HepG2 (cell line): ENCODE data around the gene LIMS2. TPM values are rescaled to one million over a fixed set of nuclear protein-coding genes. Genes with fewer than 3 reads are reported as not detected.
A peak's percentile ranks its signal among the peaks of the same experiment; 100 is the strongest.

Experiments
- AFF4 ChIP-seq: sonication (generic); formaldehyde crosslinking; IDR thresholded peaks from 2 replicates; pipeline ENCODE4 v1.4.0; 2020; ENCODE audit warnings: missing genetic modification reagents
- BHLHE40 ChIP-seq: IDR thresholded peaks from 2 replicates; pipeline ENCODE4 v1.6.1; 2011; ENCODE audit warnings: low read length, improper control_type of control experiment
- KLF6 ChIP-seq: IDR thresholded peaks from 2 replicates; pipeline ENCODE4 v1.8.0; 2016; ENCODE audit warnings: missing biosample characterization, missing genetic modification reagents
- MIER2 ChIP-seq: IDR thresholded peaks from 2 replicates; pipeline ENCODE4 v1.6.1; 2016; ENCODE audit warnings: missing biosample characterization, missing genetic modification reagents
- NCOR1 ChIP-seq: fragments of 200-600 bp; sonication (generic); IDR thresholded peaks from 2 replicates; pipeline ENCODE4 v1.7.0; 2017; ENCODE audit warnings: antibody characterized with exemption, low read length, borderline replicate concordance
- NFKB2 ChIP-seq: sonication (generic); formaldehyde crosslinking; IDR thresholded peaks from 2 replicates; pipeline ENCODE4 v1.4.0; 2020; ENCODE audit warnings: missing genetic modification reagents, borderline replicate concordance
- PCBP1 ChIP-seq: fragments of 200-400 bp; formaldehyde crosslinking; IDR thresholded peaks from 2 replicates; pipeline ENCODE4 v1.6.1; 2017; ENCODE audit warnings: mild to moderate bottlenecking, low read depth, low read length, borderline replicate concordance
- POGZ ChIP-seq: sonication (generic); formaldehyde crosslinking; IDR thresholded peaks from 2 replicates; pipeline ENCODE4 v1.4.0; 2020; ENCODE audit warnings: mild to moderate bottlenecking, missing genetic modification reagents
- SAP130 ChIP-seq: IDR thresholded peaks from 2 replicates; pipeline ENCODE4 v1.6.1; 2016; ENCODE audit warnings: low read depth
- SYNCRIP ChIP-seq: fragments of 200-400 bp; formaldehyde crosslinking; IDR thresholded peaks from 2 replicates; pipeline ENCODE4 v1.6.1; 2018; ENCODE audit warnings: mild to moderate bottlenecking, low read depth, low read length; ENCODE audit not compliant: insufficient read depth
- U2AF2 ChIP-seq: fragments of 200-400 bp; formaldehyde crosslinking; IDR thresholded peaks from 2 replicates; pipeline ENCODE4 v1.6.1; 2017; ENCODE audit warnings: low read depth, mild to moderate bottlenecking, low read length
- ZFP91 ChIP-seq: sonication (generic); formaldehyde crosslinking; IDR thresholded peaks from 2 replicates; pipeline ENCODE4 v1.9.0; 2022; ENCODE audit warnings: missing genetic modification reagents, mild to moderate bottlenecking, borderline replicate concordance
- ZGPAT ChIP-seq: IDR thresholded peaks from 2 replicates; pipeline ENCODE4 v1.6.1; 2016; ENCODE audit warnings: mild to moderate bottlenecking
- ZKSCAN1 ChIP-seq: fragments of 150-350 bp; IDR thresholded peaks from 2 replicates; pipeline ENCODE4 v1.6.1; 2014; ENCODE audit warnings: low read length
- ZNF205 ChIP-seq: IDR thresholded peaks from 2 replicates; pipeline ENCODE4 v1.6.1; 2018; ENCODE audit warnings: missing biosample characterization, missing genetic modification reagents
- ZNF549 ChIP-seq: sonication (generic); formaldehyde crosslinking; IDR thresholded peaks from 2 replicates; pipeline ENCODE4 v1.5.0; 2020; ENCODE audit warnings: missing genetic modification reagents
- ZNF576 ChIP-seq: sonication (generic); formaldehyde crosslinking; IDR thresholded peaks from 2 replicates; pipeline ENCODE4 v1.4.0; 2020; ENCODE audit warnings: mild to moderate bottlenecking, missing genetic modification reagents
- ZSCAN20 ChIP-seq: sonication (generic); formaldehyde crosslinking; IDR thresholded peaks from 2 replicates; pipeline ENCODE4 v1.4.0; 2020; ENCODE audit warnings: missing genetic modification reagents, mild to moderate bottlenecking, borderline replicate concordance
- ZSCAN21 ChIP-seq: sonication (generic); formaldehyde crosslinking; IDR thresholded peaks from 2 replicates; pipeline ENCODE4 v1.8.0; 2022; ENCODE audit warnings: mild to moderate bottlenecking, missing genetic modification reagents, moderate library complexity, borderline replicate concordance
- polyA plus RNA-seq, 8 experiments: library from polyadenylated mRNA; depleted of rRNA in 3 of 8; stranded (reverse) in 7 of 8; unstranded in 1 of 8; fragments of >200 nt; fragmentation: Illumina TruSeq in 4 of 8; extraction: Trizol in 4 of 8; gene quantifications; 2 replicates each; pipeline versions ENCODE4 v1.2.1 to v1.2.3, GENCODE V29; 2011 to 2016; ENCODE audit warnings: low read depth in 4 of 8, missing spikeins in 1 of 8, mixed read lengths in 1 of 8; ENCODE audit not compliant: insufficient read depth in 1 of 8
- total RNA-seq, 5 experiments: library from RNA; depleted of rRNA; stranded (reverse); fragments of >200 nt; fragmentation: Illumina TruSeq; extraction: Trizol; gene quantifications; 2 replicates each; pipeline ENCODE4 v1.2.3, GENCODE V29; 2016; ENCODE audit warnings: low read depth in 1 of 5
- TF ChIP-seq, protein P1 (sequence below): sonication (generic); formaldehyde crosslinking; IDR thresholded peaks from 2 replicates; pipeline ENCODE4 v1.4.0; 2020; ENCODE audit warnings: mild to moderate bottlenecking, low read depth, missing genetic modification reagents
- TF ChIP-seq, protein P2 (sequence below): IDR thresholded peaks from 2 replicates; pipeline ENCODE4 v1.6.1; 2018; ENCODE audit warnings: missing genetic modification reagents

The LIMS2 gene
- total and polyA plus RNA-seq, 2 of the 13 experiments (the other 11 are each of a cell fraction or from before 2014, with no cell fraction given), result 1.0 to 1.9 TPM

GRCh38 chr2:127591221-127591923 lies 84.0 kb downstream of the LIMS2 start (continued):
- TF ChIP-seq ZSCAN20 (CRISPR knock-in tag) (no peak), ZGPAT (CRISPR knock-in tag) (no peak), NCOR1 (no peak), ZNF205 (CRISPR knock-in tag) (0 out of 2 replicates have a peak, but pooled peaks have one; percentile 52), ZFP91 (CRISPR knock-in tag) (peak; percentile 66; the same call in 1 of the 2 replicates), KLF6 (CRISPR knock-in tag) (no peak), ZSCAN21 (CRISPR knock-in tag) (no peak), U2AF2 (no peak), ZKSCAN1 (no peak), POGZ (CRISPR knock-in tag) (0 out of 2 replicates have a peak, but pooled peaks have one; percentile 21), PCBP1 (no peak), ZNF576 (CRISPR knock-in tag) (no peak), SAP130 (CRISPR knock-in tag) (peak; percentile 29; the same call in 1 of the 2 replicates), BHLHE40 (peak; percentile 10; the same call in 1 of the 2 replicates), AFF4 (no peak), MIER2 (CRISPR knock-in tag) (peak; percentile 41; the same call in 1 of the 2 replicates), SYNCRIP (no peak), ZNF549 (CRISPR knock-in tag) (no peak), NFKB2 (CRISPR knock-in tag) (peak; percentile 39; the same call in 1 of the 2 replicates)
- TF ChIP-seq, protein P1, sequence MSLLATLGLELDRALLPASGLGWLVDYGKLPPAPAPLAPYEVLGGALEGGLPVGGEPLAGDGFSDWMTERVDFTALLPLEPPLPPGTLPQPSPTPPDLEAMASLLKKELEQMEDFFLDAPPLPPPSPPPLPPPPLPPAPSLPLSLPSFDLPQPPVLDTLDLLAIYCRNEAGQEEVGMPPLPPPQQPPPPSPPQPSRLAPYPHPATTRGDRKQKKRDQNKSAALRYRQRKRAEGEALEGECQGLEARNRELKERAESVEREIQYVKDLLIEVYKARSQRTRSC, result no peak
- TF ChIP-seq, protein P2, sequence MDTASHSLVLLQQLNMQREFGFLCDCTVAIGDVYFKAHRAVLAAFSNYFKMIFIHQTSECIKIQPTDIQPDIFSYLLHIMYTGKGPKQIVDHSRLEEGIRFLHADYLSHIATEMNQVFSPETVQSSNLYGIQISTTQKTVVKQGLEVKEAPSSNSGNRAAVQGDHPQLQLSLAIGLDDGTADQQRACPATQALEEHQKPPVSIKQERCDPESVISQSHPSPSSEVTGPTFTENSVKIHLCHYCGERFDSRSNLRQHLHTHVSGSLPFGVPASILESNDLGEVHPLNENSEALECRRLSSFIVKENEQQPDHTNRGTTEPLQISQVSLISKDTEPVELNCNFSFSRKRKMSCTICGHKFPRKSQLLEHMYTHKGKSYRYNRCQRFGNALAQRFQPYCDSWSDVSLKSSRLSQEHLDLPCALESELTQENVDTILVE (CRISPR knock-in tag), result peak; percentile 56; the same call in 1 of the 2 replicates
